Keratinocyte (primary cell): ENCODE measurements around the gene GRIN1.

ENCODE experiments used
- EZH2 ChIP-seq: IDR thresholded peaks from one replicate; pipeline ENCODE4 v1.6.1; 2012; ENCODE audit warnings: inconsistent platforms, mild to moderate bottlenecking, low read length, moderate library complexity
- TF ChIP-seq, protein P1 (sequence below), 3 experiments: IDR thresholded peaks in 1 of 3; conservative IDR thresholded peaks in 1 of 3; optimal IDR thresholded peaks in 1 of 3; 2 replicates in 2 of 3; 3 replicates in 1 of 3; pipeline versions ENCODE3 to v1.5.1; 2011; ENCODE audit warnings: low read length in 3 of 3, mild to moderate bottlenecking in 3 of 3, moderate library complexity in 2 of 3, control low read depth in 1 of 3, inconsistent platforms in 1 of 3; ENCODE audit not compliant: insufficient read depth in 2 of 3; ENCODE audit errors: extremely low read depth in 1 of 3

DNA sequence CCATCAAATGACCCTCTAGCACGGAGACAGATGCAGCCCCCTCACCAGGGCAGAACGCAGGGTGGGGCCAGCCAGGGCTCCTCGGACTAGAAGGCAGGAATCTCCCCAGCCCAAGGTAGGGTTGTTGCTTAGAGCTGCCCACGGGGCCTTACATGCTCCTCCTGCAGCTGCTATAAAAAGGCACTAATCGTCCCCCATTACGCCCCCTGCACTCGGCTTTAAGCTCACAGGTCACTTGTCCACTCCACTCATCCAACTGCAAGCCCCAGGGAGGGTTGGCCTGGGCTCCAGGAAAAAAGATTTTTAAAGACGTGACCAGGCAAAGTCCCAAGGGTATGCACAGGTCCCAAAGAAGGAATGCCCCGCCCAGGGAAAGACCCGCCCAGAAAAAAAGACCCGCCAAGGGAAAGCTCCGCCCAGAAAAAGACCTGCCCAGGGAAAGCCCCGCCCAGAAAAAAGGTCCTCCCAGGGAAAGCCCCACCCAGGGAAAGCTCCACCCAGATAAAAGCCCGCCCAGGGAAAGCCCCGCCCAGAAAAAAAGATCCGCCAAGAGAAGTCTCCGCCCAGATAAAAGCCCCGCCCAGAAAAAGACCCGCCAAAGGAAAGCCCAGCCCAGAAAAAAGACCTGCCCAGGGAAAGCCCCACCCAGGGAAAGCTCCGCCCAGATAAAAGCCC, 11.1 kb downstream of the GRIN1 start:
- TF ChIP-seq, protein P1, sequence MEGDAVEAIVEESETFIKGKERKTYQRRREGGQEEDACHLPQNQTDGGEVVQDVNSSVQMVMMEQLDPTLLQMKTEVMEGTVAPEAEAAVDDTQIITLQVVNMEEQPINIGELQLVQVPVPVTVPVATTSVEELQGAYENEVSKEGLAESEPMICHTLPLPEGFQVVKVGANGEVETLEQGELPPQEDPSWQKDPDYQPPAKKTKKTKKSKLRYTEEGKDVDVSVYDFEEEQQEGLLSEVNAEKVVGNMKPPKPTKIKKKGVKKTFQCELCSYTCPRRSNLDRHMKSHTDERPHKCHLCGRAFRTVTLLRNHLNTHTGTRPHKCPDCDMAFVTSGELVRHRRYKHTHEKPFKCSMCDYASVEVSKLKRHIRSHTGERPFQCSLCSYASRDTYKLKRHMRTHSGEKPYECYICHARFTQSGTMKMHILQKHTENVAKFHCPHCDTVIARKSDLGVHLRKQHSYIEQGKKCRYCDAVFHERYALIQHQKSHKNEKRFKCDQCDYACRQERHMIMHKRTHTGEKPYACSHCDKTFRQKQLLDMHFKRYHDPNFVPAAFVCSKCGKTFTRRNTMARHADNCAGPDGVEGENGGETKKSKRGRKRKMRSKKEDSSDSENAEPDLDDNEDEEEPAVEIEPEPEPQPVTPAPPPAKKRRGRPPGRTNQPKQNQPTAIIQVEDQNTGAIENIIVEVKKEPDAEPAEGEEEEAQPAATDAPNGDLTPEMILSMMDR (optimal IDR thresholded peaks at IDR 0.05 in 1 of 3, IDR thresholded peaks at IDR 0.05 in 1 of 3, conservative IDR thresholded peaks at IDR 0.05 in 1 of 3; ENCODE audit: extremely low read depth in 1 of 3, insufficient read depth in 2 of 3, low read length in 3 of 3): no peak
- no peak for TF ChIP-seq EZH2
